Heart left ventricle (tissue), 16 donors: ENCODE measurements around the gene ATP6V0E2. TPM values are rescaled to one million over a fixed set of nuclear protein-coding genes. Genes with fewer than 3 reads are reported as not detected.

ENCODE experiments used
- ATAC-seq, 4 donors: fragments of 200-7000 bp; cut with Tn5 transposase; one replicate each; pipeline ENCODE4 v1.9.1; 2020 to 2022; ENCODE audit warnings: moderate library complexity in 4 of 4, mild to moderate bottlenecking in 3 of 4, moderate number of reproducible peaks in 1 of 4
- DNase-seq, 5 donors: peaks; one replicate each; pipeline ENCODE4 v3.0.0-alpha.2; 2020
- H3K27ac ChIP-seq, 12 donors: fragments of 200-600 bp; sonication (generic) in 4 of 12; one replicate each; pipeline versions ENCODE4 v1.5.0 to v1.8.0; 2016 to 2022; ENCODE audit warnings: mild to moderate bottlenecking in 2 of 12
- H3K27me3 ChIP-seq, 9 donors: fragments of 200-600 bp; sonication (generic) in 2 of 9; one replicate each; pipeline versions ENCODE4 v1.5.1 to v1.8.0; 2016 to 2022; ENCODE audit warnings: mild to moderate bottlenecking in 3 of 9
- H3K36me3 ChIP-seq, 9 donors: fragments of 200-600 bp; sonication (generic) in 2 of 9; one replicate each; pipeline versions ENCODE4 v1.5.0 to v1.8.0; 2018 to 2022; ENCODE audit warnings: mild to moderate bottlenecking in 2 of 9
- H3K4me1 ChIP-seq, 12 donors: fragments of 200-600 bp; sonication (generic) in 4 of 12; one replicate each; pipeline versions ENCODE4 v1.5.0 to v1.8.0; 2016 to 2022; ENCODE audit warnings: mild to moderate bottlenecking in 3 of 12
- H3K4me3 ChIP-seq, 12 donors: fragments of 200-600 bp; sonication (generic) in 4 of 12; one replicate each; pipeline versions ENCODE4 v1.5.0 to v1.8.0; 2017 to 2022; ENCODE audit warnings: mild to moderate bottlenecking in 9 of 12, moderate library complexity in 4 of 12
- H3K9me3 ChIP-seq, 12 donors: fragments of 200-600 bp; sonication (generic) in 4 of 12; one replicate each; pipeline versions ENCODE4 v1.5.0 to v1.8.0; 2016 to 2022; ENCODE audit warnings: mild to moderate bottlenecking in 1 of 12
- POLR2A ChIP-seq, 2 donors: fragments of 450-650 bp; IDR thresholded peaks; one replicate each; pipeline ENCODE4 v1.6.1; 2017; ENCODE audit warnings: antibody characterized with exemption in 2 of 2, mild to moderate bottlenecking in 2 of 2, moderate library complexity in 2 of 2
- WGBS, 4 donors: extraction: QIAGEN DNeasy Blood & Tissue Kit in 2 of 4; methylation state at CpG; one replicate each; pipeline versions ENCODE4 v1.1.5 to v1.1.7; 2013 to 2018; 5-methylcytosine and 5-hydroxymethylcytosine counted together
- intact Hi-C, 10 donors: fragments of 100-400 bp; cut with DNase I; formaldehyde crosslinking; loops; one replicate each; pipeline versions ENCODE4 v1.11.1 to v1.14.2; 2022
- polyA plus RNA-seq, 2 donors: library from polyadenylated mRNA; stranded (reverse); fragments of 200-250 nt; gene quantifications; one replicate each; pipeline ENCODE4 v1.2.3, GENCODE V29; 2013
- total RNA-seq, 9 donors: library from RNA; depleted of rRNA in 2 of 9; stranded (reverse); fragments of >200 nt in 2 of 9; fragmentation: NEBNext Ultra II Directional in 3 of 9; extraction: Animal tissue kit (Norgen Biotek cat#: 25700) in 3 of 9; gene quantifications; one replicate each; pipeline versions ENCODE4 v1.1.0 to v1.2.4, GENCODE V29; 2016 to 2023
- TF ChIP-seq, protein P1 (sequence below), 12 donors: fragments of 200-600 bp; sonication (generic) in 4 of 12; IDR thresholded peaks; one replicate each; pipeline versions ENCODE4 v1.5.0 to v1.8.0; 2018 to 2022; ENCODE audit warnings: antibody characterized with exemption in 12 of 12, mild to moderate bottlenecking in 5 of 12
- donor health status: ischemic (EF 13 %, LVEDD 7.1; RV severe dilation, severe dysfunction).
- donor health status: healthy with polysubstance abuse.
- donor health status: DM: no; HTN: yes; CAD: no.
- donor health status: DM: no; HTN: no; CAD: no.
- donor health status: ischemic (EF 25% LVEDD 6.9; RV normal size, moderate dysfunction).
- donor health status: ischemic (EF 25% LVEDD 5.7; RV mildly dilated, moderate dysfunction).
- donor health status: healthy.
- donor health status: DM: yes; HTN: yes; CAD: no.
- donor health status: ischemic (EF 35%, LVEDD 5.7; RV mildly dilated, moderate dysfunction).
- donor health status: nonischemic (EF 11% LVEDD 7.7; RV severe dilation, severe dysfunction).
- donor health status: DM: yes; HTN: yes; CAD: no.
- donor health status: PGD.
- donor health status: ischemic (EF 29% LVEDD 5.4; RV normal size, mild dysfunction).
- donor health status: nonischemic (EF 23%, LVEDD 6.1; RV moderate dilation, normal function).

Gene ATP6V0E2
- total and polyA plus RNA-seq, 11 donors = 39.0 to 137 (median 92.2) TPM

DNA sequence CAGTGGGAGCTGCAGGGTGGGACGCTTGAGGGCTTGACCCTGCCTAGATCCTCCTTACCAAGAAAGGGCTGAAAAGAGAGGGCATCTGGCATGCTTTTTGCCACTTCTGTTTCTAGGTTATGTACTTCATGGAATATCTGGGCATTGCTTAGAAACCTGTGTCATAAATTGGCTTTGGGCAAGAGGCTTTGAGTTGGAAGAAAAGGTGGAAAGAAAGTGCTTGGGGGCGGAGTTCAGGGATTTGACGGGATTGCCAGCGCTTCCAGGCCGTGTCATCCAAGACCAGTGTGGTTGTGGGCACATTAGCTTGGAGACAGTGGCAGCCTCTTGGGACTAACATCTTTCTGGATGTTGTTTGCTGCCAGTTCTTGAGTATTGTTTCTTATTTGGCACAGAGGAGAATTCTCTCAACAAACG is 34.8 kb upstream of the ATP6V0E2 start:
- Histone ChIP-seq H3K4me3 (peak overlapping the region; percentile 65 to 100 (median 90)), H3K36me3 (no peaks in the 10 kb centered on the region), H3K4me1 (peaks cover 0 to 17% (median 13%) of the 10 kb centered on the region in 12 donors), H3K27ac (peak overlapping the region in 11 of 12 donors; percentile 79 to 96 (median 91)), H3K27me3 (no peaks in the 10 kb centered on the region), H3K9me3 (no peaks in the 10 kb centered on the region)
- no peak for TF ChIP-seq POLR2A (IDR thresholded peaks at IDR 0.05)
- TF ChIP-seq, protein P1, sequence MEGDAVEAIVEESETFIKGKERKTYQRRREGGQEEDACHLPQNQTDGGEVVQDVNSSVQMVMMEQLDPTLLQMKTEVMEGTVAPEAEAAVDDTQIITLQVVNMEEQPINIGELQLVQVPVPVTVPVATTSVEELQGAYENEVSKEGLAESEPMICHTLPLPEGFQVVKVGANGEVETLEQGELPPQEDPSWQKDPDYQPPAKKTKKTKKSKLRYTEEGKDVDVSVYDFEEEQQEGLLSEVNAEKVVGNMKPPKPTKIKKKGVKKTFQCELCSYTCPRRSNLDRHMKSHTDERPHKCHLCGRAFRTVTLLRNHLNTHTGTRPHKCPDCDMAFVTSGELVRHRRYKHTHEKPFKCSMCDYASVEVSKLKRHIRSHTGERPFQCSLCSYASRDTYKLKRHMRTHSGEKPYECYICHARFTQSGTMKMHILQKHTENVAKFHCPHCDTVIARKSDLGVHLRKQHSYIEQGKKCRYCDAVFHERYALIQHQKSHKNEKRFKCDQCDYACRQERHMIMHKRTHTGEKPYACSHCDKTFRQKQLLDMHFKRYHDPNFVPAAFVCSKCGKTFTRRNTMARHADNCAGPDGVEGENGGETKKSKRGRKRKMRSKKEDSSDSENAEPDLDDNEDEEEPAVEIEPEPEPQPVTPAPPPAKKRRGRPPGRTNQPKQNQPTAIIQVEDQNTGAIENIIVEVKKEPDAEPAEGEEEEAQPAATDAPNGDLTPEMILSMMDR (IDR thresholded peaks at IDR 0.05) = no peak
- no peak for ATAC-seq
- peak in 2 of 5 donors; percentile 11 to 27 for DNase-seq
- intact Hi-C loops = loop anchor here in 7 of 10 donors (2.0 to 10.0 kb wide), 8 partner anchors 33 to 554 kb away; partner anchors contain the start of genes ATP6V0E2 (in 4 of the 7) and ZNF467 (in 4 of the 7)
- 13 to 21% (median 15%) methylated on average over 6 of the region's 6 CpGs for WGBS, 4 donors

DNA sequence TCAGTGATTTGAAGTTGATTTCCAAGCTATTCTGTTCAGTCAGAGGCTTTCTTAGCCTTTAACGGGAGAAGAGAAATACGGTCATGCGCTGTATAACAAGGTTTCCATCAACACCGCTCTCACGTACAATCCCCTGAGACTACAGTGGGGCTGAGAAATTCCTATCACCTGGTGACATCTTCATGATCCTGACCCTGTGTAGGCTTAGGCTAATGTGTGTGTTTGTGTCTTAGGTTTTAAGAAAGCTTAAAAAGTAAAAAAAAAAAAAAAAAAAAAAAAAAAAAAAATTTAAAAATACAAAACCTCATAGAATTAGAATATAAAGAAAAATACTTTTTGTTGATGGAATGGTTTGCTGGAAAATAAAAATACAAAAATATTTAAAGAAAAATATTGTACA is 33.8 kb upstream of the ATP6V0E2 start:
- intact Hi-C loops = loop anchor here in 7 of 10 donors (2.0 to 10.0 kb wide), 8 partner anchors 32 to 555 kb away; partner anchors contain the start of genes ATP6V0E2 (in 4 of the 7) and ZNF467 (in 4 of the 7)
- no peaks in the 10 kb centered on the region for H3K9me3 ChIP-seq
- TF ChIP-seq POLR2A (IDR thresholded peaks at IDR 0.05) = no peak
- TF ChIP-seq, protein P1 (IDR thresholded peaks at IDR 0.05) = no peak
- ATAC-seq = no peak
- peaks cover 0 to 17% (median 13%) of the 10 kb centered on the region in 12 donors for H3K4me1 ChIP-seq
- no peak for DNase-seq
- no peaks in the 10 kb centered on the region for H3K27me3 ChIP-seq
- H3K27ac ChIP-seq = no peak overlapping the region
- 95 to 98% (median 96%) methylated on average over 5 of the region's 5 CpGs for WGBS, 4 donors
- H3K4me3 ChIP-seq = peak overlapping the region in 1 of 12 donors; percentile 76
- peaks cover 0 to 4% (median 0%) of the 10 kb centered on the region in 9 donors for H3K36me3 ChIP-seq

DNA sequence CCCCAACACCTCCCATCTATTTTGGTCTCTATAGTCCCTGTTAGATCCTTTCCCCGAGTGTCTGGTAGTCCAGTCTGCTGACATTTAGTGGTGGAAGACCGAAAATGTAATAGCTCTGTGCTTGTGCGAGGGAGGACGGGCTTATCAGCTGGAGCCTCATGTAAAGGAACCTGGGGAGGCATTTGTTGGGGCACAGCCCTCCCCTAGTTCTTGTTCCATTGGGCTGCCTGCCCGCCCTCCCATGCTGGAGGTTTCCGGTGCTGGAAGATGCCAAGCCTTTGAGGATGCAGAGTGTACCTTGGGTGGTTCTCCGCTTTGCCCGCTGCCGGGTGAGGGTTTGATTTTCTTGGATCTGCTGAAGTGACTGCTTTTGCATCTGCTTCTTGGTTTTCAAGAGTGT is 30.2 kb upstream of the ATP6V0E2 start:
- Histone ChIP-seq H3K9me3 (no peaks in the 10 kb centered on the region), H3K27ac (no peak overlapping the region), H3K27me3 (no peaks in the 10 kb centered on the region), H3K4me3 (no peak overlapping the region), H3K4me1 (peaks cover 0 to 16% (median 9%) of the 10 kb centered on the region in 12 donors), H3K36me3 (peaks cover 0 to 35% (median 24%) of the 10 kb centered on the region in 9 donors)
- WGBS, 4 donors = 91 to 94% (median 93%) methylated on average over 9 of the region's 9 CpGs
- DNase-seq = peak in 1 of 5 donors; percentile 3
- TF ChIP-seq POLR2A (IDR thresholded peaks at IDR 0.05) = no peak
- TF ChIP-seq, protein P1 (IDR thresholded peaks at IDR 0.05) = no peak
- no peak for ATAC-seq
- intact Hi-C loops = no loop called here

DNA sequence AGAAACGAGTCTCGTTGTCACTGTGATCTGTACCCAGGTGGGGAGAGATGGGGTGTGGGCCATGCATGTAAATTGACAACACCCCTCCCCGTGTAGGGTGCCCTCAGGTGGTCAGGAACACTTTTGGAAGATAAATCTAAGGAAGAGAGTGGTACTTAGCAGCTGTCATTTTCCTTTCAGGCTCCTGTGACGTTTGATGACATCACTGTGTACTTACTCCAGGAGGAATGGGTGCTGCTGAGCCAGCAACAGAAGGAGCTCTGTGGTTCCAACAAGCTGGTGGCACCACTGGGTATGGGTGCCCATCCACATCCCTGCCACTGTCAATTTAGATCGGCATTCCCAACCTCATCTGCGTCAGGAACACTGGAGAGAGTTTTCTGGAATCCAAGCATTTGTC is 29.3 kb upstream of the ATP6V0E2 start:
- DNase-seq (no peak), ATAC-seq (no peak)
- Histone ChIP-seq H3K27ac (no peak overlapping the region), H3K4me1 (peaks cover 0 to 9% (median 3%) of the 10 kb centered on the region in 12 donors), H3K27me3 (no peaks in the 10 kb centered on the region), H3K9me3 (no peaks in the 10 kb centered on the region), H3K36me3 (peaks cover 0 to 43% (median 29%) of the 10 kb centered on the region in 9 donors), H3K4me3 (no peak overlapping the region)
- intact Hi-C loops = no loop called here
- no peak for TF ChIP-seq POLR2A (IDR thresholded peaks at IDR 0.05)
- TF ChIP-seq, protein P1 (IDR thresholded peaks at IDR 0.05) = no peak
- WGBS, 4 donors = 65 to 71% (median 66%) methylated on average over 6 of the region's 6 CpGs
